HG03103 (cell line): Measurements from ENCODE around the gene ERCC6L2.

ENCODE experiments used
- ATAC-seq: cut with Tn5 transposase; IDR thresholded peaks from one replicate; pipeline ENCODE4 v1.9.1; 2021; ENCODE audit warnings: low read depth; ENCODE audit not compliant: unreplicated experiment

Gene ERCC6L2

GRCh38 chr9:95910770-95911340, 35.4 kb downstream of the ERCC6L2 start:
- ATAC-seq = no peak

GRCh38 chr9:95912773-95913172, 37.3 kb downstream of the ERCC6L2 start:
- no peak for ATAC-seq

- no peak for ATAC-seq
Observed at GRCh38 chr9:95920017-95920416, 44.5 kb downstream of the ERCC6L2 start.

GRCh38 chr9:95923794-95924193, 48.3 kb downstream of the ERCC6L2 start:
- no peak for ATAC-seq

GRCh38 chr9:95924987-95925386, 49.5 kb downstream of the ERCC6L2 start:
- no peak for ATAC-seq

GRCh38 chr9:95927271-95928004, 51.9 kb downstream of the ERCC6L2 start:
- ATAC-seq = no peak

GRCh38 chr9:95930277-95930676, 54.8 kb downstream of the ERCC6L2 start:
- ATAC-seq = no peak

- ATAC-seq = no peak
Observed at GRCh38 chr9:95935861-95936578, 60.5 kb downstream of the ERCC6L2 start.

- no peak for ATAC-seq
Observed at GRCh38 chr9:95936579-95937075, 61.1 kb downstream of the ERCC6L2 start.

GRCh38 chr9:95937131-95937530, 61.6 kb downstream of the ERCC6L2 start:
- ATAC-seq = no peak

GRCh38 chr9:95938724-95939123, 63.2 kb downstream of the ERCC6L2 start:
- no peak for ATAC-seq

GRCh38 chr9:95939472-95939871, 64.0 kb downstream of the ERCC6L2 start:
- ATAC-seq = no peak

- ATAC-seq = no peak
Observed at GRCh38 chr9:95940265-95940664, 64.8 kb downstream of the ERCC6L2 start.

- ATAC-seq = no peak
Observed at GRCh38 chr9:95942016-95942415, 66.5 kb downstream of the ERCC6L2 start.

GRCh38 chr9:95947118-95947517, 71.6 kb downstream of the ERCC6L2 start:
- ATAC-seq = no peak

GRCh38 chr9:95952471-95952870, 77.0 kb downstream of the ERCC6L2 start:
- no peak for ATAC-seq

GRCh38 chr9:95953986-95954385, 78.5 kb downstream of the ERCC6L2 start:
- no peak for ATAC-seq

- no peak for ATAC-seq
Observed at GRCh38 chr9:95954940-95955339, 79.4 kb downstream of the ERCC6L2 start.

- ATAC-seq = no peak
Observed at GRCh38 chr9:95962936-95963335, 87.4 kb downstream of the ERCC6L2 start.

- ATAC-seq = no peak
Observed at GRCh38 chr9:95963659-95964058, 88.2 kb downstream of the ERCC6L2 start.

GRCh38 chr9:95966306-95966705, 90.8 kb downstream of the ERCC6L2 start:
- no peak for ATAC-seq

GRCh38 chr9:95970317-95970716, 94.8 kb downstream of the ERCC6L2 start:
- ATAC-seq = no peak
